ENCODE results near the gene HMCES.
A peak's percentile ranks its signal among the peaks of the same experiment; 100 is the strongest.
"Not testable (repeated sequence)": the region's sequence is repeated elsewhere in the genome, so short reads cannot be mapped to it uniquely, and the experiment has no call there.

The HMCES gene

DNA sequence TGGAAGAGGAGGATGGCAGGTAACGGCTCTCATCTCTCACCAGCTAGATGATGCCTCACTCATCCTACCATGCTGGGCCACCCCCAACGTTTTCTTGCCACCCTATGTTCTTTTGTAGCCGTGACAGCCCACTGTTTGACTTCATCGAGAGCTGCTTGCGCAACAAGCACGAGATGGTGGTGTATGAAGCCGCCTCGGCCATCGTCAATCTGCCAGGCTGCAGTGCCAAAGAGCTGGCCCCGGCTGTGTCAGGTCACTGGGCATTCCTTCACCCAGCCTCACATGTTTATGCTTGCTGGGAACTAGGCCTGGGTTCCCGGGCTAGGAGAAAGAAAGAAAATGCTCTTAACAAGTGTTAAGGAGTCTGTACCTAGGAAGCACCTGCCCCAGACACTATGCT lies 21.1 kb upstream of the HMCES start:
- no peak for DNase-seq (ENCODE audit: low read depth)

DNA sequence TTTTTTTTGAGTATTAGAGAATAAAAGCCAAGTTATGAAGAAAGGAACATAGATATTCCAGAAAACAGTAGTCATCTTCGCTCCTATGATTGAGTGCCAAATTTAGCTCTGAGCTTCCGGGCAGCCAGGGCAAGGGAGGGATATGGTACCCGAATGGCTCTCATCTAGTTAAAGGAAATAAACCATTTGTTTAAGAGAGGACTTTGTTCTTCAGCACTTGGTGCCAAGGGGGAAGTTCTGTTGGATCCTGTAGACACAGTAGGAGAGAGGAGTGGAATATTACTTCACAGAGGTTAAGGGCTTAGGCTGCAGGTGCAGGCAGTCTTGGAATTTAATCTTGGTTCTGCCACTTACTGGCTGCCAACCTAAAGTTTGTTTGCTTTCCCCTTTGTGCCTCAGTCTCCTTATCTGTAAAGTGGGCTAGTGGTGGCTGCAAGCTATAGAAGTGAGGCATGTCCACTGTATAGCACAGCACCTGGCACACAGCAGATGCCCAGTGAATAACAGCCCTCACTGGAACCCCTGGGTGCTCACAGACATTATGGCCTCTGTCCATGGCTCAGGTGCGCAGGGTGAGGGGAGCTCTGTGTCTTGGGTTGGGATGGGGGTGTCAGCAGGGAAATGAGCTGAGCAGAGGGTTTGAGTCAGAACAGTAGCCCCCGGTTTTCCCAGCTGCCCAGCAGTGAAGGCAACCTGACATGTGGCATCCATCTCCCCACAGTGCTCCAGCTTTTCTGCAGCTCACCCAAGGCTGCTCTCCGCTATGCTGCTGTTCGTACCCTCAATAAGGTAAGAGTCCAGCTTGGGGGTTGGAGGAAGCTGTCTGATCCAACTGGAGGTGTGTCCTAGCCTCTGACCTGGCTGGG lies 18.8 kb upstream of the HMCES start:
- no peak for DNase-seq (ENCODE audit: low read depth)

DNA sequence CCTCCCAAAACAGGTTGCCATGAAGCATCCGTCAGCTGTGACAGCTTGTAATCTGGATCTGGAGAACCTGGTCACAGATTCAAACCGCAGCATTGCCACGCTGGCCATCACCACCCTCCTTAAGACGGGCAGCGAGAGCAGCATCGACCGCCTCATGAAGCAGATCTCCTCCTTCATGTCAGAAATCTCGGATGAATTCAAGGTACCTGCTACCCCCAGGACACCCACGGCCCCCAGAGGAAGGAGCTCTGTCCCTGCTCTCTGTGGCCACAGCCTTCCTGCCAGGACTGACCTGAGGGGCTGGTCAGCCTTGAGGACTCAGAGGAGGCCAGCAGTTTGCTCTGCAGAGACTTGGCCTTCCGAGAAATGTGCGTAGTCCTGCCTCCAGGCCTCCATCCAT lies 18.1 kb upstream of the HMCES start:
- no peak for DNase-seq (ENCODE audit: low read depth)

DNA sequence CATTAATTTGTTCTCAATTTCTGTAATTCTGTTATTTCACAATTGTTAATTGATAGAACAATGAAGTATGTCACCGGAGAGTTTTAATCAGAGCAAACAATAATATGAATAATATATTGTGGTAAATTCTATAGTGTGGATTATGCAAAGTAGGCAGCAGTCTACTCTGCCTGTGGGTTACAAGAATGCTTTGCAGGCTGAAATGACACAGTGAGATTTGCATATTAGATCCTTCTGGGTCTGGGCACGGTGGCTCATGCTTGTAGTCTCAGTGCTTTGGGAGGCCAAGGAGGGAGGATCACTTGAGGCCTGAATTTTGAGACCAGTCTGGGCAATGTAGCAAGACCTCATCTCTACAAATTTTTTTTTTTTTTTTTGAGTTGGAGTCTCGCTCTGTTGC lies 16.8 kb upstream of the HMCES start:
- no peak for DNase-seq (ENCODE audit: low read depth)

DNA sequence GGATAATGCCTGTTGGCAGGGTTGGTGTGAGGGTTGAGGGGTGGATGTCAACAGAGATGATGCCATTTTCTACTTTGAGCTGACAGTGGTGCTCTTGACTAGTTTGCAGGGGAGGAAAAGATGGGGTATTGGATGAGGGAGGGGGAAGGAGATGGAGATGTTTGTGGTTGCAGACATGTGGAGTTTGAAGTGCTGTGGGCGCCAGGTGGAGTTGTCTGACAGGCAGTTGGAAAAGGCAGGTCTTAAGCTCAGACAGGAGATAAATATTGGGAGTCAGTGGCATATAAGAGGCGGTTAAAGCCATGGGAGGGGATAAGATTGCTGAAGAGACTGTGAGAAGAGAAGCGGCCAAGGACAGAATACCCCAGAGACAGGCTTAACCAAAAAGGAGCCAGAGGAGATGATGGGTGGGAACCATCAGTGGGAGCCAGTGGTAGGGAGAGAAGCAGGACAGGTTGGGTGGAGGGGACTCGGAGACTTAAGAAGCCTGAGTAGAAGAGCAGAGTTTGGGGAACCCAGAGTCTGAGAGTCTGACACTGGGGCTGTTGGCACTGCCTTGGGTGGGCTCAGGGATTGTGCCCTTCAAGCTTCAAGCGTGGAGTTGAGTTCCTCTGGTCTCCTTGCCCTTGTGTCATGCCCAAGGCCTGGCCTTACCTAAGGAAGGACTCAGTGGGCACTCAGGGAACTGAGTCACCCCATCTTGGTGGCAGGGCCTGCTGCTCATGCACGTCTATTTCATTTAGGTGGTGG lies 15.3 kb upstream of the HMCES start:
- no peak for DNase-seq (ENCODE audit: low read depth)

DNA sequence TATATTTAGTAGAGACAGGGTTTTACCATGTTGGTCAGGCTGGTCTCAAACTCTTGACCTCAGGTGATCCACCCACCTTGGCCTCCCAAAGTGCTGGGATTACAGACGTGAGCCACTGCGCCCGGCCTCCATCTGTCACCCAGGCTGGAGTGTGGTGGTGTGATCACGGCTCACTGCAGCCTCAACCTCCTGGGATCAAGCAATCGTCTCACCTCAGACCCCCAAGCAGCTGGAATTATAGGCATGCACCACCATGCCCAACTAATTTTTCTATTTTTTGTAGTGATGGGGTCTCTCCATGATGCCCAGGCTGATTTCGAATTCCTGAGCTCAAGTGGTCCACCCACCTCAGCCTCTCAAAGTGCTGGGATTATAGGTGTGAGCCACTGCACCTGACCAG lies 13.7 kb upstream of the HMCES start:
- DNase-seq (ENCODE audit: low read depth), result not testable (repeated sequence)

DNA sequence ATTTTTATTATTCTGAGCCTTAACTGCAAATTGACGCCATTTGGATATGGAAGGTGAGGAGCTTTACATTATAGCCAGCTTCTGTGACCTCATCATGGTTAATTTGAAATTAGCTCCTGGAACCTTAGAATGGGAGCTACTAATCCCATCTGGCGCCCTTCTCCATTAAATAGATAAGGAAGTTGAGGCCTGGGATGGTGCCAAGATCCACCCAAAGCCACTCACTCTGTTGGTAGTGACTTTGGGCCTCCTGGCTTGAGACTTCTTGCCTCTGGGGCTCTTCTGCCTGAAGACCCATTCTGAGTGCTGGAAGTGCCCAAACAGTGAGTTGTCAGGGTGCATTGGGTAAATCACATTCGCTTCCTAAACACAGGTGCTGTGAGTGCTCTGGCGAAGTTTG lies 12.0 kb upstream of the HMCES start:
- no peak for DNase-seq (ENCODE audit: low read depth)

DNA sequence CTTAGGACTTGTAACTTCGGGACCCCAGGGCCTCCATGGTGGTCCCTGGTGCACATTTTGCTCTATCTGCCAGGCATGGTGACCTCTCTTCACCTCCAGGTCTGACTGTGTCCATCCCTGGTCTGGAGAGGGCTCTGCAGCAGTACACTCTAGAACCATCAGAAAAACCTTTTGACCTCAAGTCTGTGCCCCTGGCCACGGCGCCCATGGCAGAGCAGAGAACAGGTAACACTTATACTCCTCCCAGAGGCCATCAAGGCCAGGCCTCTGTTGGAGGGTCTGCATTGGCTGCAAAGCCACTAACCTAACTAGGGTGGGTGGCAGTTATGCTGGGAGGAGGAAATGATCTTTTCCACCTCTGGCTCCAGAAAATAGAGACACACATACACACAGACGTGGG lies 10.3 kb upstream of the HMCES start:
- no peak for DNase-seq (ENCODE audit: low read depth)

DNA sequence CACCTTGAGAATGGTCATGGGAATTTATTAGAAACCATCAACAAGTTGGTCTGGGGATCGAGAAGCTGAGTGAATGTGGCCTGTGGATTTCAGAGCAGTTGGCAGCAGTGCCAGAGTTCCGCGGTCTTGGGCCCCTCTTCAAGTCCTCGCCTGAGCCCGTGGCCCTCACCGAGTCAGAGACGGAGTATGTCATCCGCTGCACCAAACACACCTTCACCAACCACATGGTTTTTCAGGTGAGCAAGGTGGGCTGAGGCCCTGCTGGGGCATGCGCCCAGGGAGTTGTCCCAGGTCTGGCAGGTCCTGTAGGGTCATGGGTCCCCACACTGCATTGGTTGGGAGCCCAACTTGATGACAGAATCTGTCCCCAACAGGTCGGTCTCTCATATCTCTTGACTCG lies 7.0 kb upstream of the HMCES start:
- DNase-seq (ENCODE audit: low read depth), result no peak

DNA sequence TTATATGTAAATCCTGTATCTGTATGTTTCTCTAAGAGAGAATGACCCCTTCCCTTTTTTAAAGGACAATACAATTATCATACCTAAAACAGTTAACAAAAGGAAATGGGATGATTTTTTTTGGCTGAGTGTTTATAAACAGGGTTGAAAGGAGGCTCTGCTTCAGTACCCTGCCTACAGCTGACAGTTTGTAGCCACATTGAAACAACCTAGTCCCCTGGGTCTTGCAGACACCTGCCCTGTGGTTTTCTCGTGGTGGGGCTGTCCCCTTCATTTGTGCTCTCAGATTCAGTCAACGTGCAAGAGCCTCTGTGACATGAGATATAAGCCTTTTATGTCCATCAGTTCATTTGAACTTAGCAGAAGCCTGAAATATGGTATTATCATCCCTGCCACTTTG lies 2.3 kb upstream of the HMCES start:
- DNase-seq (ENCODE audit: low read depth), result no peak

DNA sequence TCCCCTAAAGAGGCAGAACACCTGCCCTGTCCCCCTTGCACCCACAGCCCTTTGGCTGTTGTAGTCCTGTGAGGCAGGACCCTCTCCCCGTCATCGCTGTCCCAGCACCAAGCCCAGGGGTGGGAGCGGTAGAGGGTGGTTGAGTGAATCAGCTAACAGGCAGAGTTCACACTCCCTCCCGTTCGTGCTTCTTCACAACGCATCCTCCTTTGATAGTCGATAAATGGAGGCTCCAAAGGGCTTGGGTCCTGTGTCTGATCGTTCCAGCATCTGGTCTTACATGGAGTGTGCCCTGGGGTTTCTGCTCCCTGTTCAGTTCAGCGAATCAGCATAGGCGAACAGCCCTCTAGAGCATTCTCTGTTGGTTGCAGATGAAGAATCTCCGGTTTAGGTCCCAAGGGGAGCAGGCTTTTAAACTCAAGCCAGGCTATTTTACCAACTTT lies 820 bp upstream of the HMCES start:
- no peak for DNase-seq (ENCODE audit: low read depth)

DNA sequence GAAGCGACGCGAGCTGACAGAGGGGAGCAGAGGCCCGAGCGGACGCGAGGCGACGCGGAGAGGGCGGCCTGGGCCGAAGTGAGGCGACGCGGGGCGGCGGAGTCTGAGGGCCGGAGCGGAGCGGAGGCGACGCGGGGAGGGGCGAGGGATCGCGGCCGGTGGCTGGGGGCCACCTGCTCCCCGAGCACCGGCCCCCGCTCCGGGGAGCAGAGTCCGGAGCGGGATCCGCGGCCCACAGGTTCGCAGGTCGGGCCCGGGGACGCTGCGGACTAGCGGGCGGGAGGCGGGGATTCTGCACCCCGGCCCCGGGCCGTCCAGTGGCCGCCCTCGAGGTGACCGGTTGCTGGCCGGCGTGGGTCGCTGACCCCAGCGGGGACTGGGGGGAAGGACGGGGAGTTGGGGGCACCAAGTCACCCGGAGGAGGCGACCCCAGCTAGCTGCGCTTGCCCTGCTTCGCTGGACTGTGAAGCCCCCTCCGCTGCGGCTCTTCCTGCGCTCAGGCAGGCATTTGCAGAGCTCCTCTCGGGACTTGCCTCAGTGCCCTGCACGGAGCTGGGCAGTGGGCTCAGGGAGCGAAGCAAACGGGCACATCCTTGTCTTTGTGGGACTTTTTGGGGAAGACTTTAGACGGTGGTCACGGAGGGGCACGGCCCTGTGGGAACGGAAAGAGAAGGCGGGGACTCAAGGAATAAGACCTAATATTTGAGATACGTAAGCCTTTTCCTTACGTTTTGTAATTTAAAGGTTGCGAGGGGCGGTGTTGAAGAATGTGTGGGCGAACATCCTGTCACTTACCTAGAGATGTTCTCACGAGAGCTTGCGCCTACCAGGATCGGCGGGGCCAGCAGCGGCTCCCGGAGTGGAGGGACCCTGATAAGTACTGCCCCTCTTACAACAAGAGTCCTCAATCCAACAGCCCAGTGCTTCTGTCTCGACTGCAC lies 566 bp downstream of the HMCES start:
- peak; percentile 29 for DNase-seq (ENCODE audit: low read depth)

DNA sequence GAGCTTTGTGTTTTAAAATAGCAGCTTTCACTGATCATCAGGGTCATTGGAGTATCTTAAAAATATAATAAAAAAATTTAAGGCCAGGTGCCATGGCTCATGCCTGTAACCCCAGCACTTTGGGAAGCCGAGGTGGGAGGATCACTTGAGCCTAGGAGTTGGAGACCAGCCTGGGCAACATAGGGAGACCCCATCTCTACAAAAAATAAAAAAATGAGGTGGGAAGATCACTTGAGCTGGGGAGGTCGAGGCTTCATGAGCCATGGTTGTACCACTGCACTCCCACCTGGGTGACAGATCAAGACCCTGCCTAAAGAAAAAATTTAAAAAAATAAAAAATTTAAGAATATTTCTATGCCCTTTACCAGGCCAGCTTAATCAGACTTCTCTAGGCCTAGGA lies 1.5 kb downstream of the HMCES start:
- DNase-seq (ENCODE audit: low read depth), result no peak

DNA sequence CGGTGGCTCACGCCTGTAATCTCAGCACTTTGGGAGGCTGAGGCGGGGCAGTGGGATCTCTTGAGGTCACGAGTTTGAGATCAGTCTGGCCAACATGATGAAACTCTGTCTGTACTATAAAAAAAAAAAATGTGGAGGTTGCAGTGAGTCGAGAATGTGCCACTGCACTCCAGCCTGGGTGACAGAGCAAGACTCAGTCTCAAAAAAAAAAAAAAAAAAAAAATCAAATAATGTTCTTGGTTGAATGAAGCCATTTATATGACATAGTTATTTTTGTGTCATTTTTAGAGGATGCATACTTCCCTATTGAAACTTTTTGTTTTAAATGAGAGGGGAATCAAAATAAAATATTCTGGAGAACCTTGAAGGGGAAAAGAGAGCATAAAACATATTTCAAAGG lies 3.1 kb downstream of the HMCES start:
- no peak for DNase-seq (ENCODE audit: low read depth)

DNA sequence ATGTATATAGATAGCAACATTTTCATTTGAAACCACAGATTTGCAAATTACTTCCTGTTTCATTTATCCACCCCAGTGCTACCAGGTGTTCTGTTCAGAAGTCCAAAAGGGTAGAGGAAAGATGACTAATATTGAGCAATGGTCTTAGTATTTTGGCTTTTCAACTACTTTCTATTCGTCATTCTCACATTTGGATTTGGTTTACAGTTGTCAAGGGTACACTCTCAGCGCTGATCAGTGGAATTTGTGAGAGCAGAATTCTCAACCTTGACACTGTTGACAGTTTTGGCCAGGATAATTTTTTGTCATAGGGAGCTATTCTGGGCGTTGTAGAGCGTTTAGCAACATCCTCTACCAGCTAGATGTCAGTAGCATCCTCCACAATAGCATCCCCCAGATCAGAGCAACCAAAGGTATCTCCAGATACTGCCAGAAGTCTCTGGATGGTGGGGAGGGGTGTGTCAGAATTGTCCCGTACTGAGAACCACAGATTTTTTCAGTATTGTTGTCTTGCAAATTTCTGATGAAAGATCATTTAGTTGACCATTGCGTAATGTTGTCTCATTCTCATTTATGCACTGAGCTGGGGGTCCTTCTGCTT lies 4.2 kb downstream of the HMCES start:
- no peak for DNase-seq (ENCODE audit: low read depth)

DNA sequence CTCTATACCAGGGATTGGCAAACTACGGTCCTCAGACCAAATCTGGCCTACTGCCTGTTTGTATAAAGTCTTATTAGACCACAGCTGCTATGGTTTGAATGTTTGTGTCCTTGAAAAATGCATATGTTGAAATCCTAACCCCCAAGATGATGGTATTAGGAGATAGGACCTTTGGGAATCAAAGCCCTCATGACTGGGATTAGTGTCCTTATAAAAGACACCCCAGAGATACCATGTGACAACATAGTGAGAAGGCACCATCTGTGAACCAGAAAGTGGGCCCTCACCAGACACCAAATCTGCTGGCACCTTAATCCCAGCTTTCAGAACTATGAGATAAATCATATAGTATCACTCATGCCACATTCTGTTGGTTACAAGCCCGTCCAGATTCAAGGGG lies 7.4 kb downstream of the HMCES start:
- no peak for DNase-seq (ENCODE audit: low read depth)

DNA sequence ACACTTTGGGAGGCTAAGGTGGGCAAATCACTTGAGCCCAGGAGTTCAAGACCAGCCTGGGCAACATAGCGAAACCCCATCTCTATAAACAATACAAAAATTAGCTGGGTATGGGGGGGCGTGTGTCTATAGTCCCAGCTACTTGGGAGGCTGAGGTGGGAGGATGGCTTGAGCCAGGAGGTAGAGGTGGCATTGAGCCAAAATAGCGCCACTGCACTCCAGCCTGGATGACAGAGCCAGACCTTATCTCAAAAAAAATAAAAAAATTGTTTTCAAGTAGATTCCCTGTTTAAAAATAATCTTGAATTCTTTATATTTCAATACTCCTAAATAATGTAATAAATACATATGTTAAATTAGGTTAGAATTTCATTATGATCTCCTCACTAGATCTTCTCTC lies 9.8 kb downstream of the HMCES start:
- no peak for DNase-seq (ENCODE audit: low read depth)

DNA sequence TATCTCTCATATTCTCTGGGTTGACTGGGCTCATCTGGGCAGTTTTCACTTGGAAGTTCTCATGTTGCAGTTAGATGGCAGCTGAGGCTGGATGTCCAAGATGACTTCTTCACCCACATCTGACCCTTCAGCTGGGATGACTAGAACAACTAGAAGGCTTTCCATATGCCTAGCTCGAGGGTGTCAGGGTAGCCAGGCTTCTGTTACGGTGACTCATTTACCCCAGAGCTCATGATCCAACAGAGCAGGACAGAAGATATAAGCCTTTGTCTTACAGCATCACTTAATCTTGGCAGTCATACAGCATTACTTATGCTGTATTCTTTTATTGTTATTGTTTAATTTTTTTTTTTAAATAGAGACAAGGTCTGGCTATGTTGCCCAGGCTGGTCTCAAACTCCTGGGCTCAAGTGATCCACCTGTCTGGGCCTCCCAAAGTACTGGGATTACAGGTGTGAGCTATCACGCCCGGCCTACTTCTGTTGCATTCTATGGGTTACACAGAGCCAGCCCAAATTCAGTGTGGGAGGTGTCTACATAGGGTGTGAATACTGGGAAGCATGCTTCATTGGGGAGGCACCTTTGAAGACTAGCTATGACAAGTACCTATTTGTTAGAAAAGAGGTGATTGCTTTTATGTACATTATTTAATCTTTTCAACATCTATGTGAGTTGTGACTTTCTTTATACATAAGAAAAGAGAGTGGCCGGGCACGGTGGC lies 10.7 kb downstream of the HMCES start:
- no peak for DNase-seq (ENCODE audit: low read depth)

DNA sequence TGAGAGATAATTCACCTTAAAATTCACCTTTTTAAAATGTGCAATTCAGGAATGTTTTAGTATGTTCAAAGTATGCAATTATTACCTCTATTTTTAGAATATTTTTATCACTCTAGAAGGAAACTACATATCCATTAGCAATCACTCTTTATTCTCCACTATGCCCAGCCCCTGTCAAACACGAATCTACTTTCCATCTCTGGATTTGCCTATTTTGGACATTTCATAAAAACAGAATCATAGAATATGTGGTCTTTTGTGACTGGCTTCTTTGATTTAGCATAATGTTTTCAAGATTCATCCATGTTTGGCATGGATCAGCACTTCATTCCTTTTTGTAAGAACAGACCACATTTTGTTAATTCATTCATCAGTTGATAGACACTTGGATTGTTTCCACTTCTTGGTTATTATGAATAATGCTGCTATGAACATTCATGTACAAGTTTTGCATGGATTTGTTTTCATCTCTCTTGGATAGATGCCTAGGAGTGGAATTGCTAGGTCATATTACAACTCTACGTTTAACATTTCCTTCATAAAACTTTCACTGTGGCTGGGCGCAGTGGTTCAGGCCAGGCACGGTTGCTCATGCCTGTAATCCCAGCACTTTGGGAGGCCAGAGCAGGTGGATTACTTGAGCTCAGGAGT lies 12.7 kb downstream of the HMCES start:
- no peak for DNase-seq (ENCODE audit: low read depth)

DNA sequence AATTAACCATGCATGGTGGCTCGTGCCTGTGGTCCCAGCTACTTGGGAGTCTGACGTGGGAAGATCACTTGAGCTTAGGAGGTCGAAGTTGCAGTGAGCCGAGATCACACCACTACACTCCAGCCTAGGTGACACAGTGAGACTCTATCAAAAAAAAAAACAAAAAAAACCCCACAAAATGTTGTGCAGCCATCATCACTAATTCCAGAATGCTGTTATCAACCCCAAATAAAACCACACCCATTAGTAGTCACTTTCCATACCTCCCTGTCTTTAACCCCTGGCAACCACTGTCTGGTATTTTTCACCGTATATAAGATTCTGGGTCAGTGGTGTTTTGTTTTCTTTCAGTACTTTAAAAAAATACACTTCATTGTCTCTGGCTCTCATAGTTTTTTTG lies 16.6 kb downstream of the HMCES start:
- DNase-seq (ENCODE audit: low read depth), result no peak
